Activated CD8-positive, alpha-beta memory T cell treated with anti-CD3 and anti-CD28 coated beads for 48 hours (primary cell): ENCODE results near the gene NTMT1.
A peak's percentile ranks its signal among the peaks of the same experiment; 100 is the strongest.
"Not testable (repeated sequence)": the region's sequence is repeated elsewhere in the genome, so short reads cannot be mapped to it uniquely, and the experiment has no call there.

ENCODE experiments used
- DNase-seq, 3 experiments: peaks; one replicate each; pipeline ENCODE4 v3.0.0-alpha.2; 2020; ENCODE audit warnings: low read depth in 2 of 3, low spot score in 2 of 3

NTMT1 gene

DNA sequence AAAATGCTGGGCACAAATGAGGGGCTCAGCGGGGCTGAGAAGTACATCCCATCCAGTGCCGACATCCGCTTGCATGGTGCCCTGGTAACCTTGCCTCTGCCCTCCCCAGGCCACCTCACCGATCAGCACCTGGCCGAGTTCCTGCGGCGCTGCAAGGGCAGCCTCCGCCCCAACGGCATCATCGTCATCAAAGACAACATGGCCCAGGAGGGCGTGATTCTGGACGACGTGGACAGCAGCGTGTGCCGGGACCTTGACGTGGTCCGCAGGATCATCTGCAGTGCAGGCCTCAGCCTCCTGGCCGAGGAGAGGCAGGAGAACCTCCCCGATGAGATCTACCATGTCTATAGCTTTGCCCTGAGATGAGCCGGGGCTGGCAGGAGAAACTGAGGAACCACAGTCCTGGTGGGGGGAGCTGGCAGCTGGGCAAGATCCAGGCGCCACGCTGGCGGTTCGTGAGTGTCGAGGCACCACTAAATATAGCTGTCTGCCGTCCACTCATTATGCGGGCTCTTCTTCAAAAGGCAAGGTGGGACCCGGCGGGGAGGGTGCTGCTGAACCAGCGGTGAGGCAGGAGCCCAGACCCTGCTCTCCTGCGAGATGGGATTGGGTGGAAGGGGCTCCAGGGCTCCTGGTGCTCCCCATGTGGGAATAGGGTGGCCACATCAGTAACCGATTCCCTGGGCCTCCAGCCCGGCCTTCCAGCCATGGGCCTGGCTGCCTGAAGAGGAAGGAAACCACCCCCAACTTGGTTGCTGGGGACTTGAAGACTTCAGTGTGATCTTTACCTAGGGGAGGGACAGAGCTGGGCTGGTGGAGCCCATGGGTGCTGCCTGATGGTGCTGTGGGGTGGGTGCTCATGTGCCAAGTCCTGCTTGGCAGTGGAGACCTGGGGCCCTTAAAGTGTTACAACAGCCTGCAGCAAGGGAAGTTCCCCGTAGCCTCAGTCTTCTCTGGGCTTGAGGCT lies 9.4 kb downstream of the NTMT1 start:
- no peak for DNase-seq

DNA sequence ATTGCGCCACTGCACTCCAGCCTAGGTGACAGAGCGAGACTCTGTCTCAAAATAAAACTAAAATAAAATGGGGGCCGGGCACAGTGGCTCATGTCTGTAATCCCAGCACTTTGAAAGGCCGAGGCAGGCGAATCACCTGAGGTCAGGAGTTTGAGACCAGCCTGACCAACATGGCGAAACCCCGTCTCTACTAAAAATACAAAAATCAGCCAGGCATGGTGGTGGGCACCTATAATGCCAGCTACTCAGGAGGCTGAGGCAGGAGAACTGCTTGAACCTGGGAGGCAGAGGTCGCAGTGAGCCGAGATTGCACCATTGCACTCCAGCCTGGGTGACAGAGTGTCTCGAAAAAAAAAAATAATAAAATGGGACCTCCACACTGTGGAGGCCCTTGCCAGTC lies 10.4 kb downstream of the NTMT1 start:
- DNase-seq: not testable (repeated sequence)

DNA sequence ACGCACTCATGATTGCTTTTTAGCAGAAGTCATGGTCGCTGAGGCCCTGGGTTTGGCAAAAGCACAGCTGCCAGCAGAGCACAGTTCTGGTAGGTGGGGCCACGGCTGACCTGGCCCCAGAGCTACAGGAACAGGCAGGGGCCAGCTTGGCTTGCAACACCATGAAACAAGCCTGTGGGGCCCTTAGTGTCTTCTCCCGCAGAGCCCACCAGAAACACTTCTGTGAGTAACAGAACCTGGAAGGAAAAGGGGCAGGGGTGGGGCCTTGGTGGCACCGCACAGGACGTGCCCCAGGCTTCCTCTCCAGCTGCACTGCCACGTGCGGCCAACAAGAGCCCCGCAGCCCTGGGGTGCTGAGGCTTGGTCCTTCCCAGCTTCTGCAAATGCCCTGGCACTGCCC lies 11.1 kb downstream of the NTMT1 start:
- DNase-seq: no peak

DNA sequence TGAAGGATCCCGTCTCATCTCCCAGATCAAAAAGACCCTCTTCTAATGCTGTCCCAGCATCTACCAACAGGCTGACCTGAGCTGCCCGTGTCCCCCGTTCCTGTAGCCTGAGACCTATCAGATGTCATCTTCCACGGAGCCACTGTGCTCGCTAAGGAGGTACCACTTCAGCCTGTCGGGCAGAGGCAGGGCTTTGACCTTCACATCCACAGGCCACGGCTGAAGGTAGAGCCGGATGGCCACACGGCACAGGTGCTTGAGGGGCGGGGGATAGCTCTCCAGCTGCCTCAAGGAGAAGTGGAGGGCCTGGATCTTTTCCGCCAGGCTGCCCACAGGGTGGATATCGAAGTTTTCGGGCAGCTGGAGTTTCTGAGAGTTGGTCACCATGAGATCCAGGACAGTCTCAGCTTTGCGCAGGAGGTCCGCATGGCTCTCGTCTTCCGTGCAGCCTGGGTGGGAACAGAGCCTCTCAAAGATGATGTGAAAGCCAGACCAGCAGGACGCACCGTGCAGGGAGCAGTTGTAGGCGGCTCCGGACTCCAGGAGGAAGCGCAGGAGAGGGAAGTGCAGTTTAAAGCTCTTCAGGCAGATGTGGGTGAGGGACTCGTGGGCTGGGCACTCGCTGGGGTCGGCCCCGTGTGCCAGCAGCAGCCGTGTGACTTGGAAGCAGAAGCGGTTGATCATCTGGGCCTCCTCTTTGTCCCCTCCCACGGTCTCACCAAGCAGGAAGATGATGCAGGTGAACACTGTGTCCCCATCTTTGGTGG lies 11.9 kb downstream of the NTMT1 start:
- DNase-seq: no peak

DNA sequence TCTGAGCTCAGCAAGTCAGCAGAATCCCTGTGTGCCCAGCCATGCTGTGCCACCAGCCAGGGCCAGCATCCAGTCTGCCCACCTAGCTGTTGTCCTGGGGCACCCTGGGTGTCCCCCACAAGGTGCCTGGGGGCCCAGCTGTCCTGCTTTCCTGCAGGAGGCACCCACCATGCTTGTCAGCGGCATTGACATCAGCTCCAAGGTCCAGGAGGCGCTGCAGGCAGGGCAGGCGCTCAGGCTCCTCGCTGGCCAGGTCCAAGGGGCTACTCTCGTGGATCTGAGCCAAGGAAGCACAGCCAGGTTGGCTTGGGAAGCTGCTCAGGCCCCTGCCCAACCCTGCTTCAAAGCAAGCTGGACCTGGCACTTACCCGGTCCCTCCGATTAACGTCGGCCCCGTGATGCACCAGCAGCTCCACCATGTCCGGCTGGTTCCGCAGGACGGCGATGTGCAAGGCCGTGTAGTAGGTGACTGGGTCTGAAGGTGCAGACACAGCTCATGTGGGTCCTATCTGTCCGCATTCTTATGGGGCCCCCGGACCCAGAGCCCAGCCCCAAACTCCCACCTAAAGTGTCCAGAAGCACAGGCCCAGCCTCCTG lies 13.2 kb downstream of the NTMT1 start:
- no peak for DNase-seq

DNA sequence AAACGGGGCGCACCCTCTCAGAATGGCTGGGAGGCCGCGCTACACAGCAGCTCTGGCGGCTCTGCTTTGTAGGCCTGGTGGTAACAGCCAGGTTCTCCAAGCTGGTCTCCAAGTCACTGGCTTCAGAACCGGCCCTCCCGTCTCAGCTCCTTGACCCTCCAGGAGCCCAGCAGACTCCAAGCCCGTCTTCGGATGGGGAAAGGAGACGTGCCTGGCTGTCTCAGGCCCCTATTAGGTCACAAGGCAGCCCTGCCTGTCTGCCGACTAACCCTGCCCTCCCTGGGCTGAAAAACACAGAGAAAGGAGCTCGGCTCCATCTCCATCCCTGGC lies 13.8 kb downstream of the NTMT1 start:
- no peak for DNase-seq

DNA sequence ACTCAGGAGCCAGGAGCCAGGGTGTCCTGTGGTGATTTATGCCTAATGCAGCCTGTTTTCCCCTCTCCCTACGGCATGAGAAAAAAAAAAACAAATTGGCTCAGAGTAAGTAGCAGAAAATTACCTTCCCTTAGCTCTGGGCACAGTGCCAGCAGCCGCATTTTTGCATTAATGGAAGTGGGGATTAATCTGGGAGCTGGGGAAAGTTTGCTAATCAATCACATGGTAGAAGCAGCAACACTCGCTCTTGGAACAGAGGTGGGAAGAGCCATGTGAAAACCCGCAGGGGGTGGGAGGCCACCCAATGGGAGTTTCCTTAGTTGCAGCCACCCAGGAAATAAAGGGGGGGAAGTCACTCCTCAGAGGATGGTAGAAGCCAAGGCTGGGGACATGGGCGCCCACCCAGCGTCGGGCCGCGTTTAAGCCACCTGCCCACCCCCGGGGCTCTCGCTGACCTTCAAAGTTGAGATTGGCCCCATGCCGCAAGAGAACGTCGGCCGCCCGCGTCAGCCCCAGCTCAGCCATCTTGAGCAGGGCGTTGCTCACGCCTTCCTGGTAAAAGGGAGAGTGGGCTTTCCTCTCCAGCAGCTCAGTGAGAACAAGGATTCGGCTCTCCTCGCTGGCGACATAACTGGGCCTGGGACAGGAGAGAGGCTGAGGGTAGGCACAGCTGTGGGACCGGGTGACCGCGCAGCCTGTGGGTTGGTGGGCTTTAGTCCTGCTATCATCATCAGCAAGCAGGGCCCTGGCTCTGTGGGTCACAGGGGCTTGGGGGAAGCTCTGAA lies 14.3 kb downstream of the NTMT1 start:
- DNase-seq: no peak

DNA sequence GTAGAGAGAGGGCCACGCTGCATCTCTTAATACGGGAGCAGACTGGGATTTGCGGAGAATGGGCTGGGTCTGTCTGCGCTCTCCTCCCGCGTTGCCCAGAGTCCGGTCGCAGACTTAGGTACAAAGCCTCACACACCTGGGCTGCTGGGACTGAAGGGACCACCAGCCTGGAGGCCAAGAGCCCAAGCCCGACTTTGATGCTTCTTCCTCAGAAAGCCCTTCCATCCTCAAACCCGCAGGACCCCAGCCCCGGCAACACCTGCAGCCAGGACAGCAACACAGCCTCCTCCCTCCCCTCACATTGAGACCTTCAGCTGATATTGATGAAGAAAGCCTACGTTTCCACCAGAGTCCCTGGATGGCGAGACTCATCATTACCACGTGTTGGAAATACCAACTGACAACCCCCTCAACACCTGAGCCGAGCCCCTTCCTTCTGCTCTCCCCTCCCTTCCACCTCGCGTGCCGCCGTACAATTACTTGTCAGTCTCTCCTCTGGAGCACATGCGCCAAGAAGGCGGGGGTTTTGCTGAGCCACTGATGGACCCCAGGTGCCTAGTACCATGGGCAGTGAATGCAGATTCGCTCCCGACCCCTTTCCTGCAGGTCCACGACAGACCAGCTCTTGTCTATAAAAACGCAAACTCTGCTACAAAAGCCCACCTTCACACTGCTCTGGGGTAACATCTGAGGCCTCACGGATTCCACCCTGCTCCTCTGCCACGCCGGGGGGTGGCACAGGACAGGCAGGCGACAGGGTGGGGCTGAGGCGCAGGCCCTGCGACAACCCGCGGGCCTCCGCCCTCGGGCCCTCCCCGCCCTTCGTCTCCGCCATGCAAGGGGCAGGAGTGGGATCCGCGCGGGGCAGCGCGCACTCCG lies 15.1 kb downstream of the NTMT1 start:
- no peak for DNase-seq

DNA sequence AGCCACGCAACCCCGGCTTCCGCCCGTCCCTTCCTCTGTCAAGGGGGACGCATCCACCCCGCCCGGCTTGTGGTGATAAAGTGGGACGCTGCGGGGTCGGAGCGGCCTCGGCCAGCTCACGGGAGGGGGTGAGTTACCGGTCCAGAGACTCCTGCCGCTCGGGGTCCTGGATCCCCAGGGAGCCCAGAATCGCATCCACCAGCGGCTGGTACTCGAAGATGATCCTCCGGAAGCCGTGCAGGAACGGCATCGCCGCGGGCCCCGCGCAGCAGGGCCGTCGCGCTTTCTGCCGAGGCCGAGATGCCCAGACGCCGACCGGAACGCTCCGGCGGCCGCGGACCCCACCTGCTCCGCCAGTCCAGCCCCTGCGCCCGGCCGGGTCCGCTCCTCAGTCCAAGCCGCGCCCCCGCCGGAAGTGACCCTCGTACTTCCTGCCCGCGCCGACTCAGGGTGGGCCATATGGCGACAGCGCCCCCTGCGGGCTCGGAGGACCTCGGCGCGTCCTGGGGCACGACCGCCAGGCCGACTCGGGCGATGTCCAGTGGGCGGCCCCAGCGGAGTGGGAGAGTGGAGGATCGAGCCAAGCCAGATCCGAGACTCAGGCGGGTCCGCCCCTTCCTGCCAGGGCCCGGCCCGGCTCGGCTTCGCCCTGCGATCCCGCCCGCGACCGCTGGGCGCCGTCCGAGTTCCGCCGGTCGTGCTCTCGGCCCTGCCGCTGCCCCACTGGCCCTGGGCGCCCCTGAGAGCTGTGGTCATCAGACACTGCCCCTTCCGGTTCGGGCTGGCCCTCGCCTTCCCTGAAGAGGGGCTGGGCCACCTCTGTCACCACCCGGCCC lies 16.0 kb downstream of the NTMT1 start, which contains the start of gene ASB6:
TSS of gene ASB6 (minus strand) at position 402 of the 836 bp plus-strand sequence. CDS start at position 250, 152 bp downstream.
- DNase-seq: peak; percentile 97 to 100 (median 100)

DNA sequence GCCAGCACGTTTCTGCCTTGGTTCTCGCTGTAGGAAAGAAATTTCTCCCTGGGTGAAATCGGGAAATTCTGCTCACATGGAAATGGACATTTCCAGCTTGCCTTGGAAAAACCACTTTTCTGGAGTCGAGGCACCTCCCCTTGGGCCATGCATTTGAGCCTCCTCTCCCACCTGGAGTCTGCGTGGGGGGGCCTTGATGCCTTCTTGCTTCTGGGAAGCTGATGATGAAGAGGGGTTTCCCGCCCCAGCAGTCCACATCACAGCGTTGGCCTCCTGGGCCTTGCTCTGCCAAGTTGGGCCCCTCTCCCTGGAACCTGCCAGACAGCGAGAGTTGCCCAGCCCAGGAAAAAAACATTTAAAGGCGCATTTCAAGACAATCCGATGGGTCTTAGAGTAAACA lies 17.7 kb downstream of the NTMT1 start:
- DNase-seq: no peak

DNA sequence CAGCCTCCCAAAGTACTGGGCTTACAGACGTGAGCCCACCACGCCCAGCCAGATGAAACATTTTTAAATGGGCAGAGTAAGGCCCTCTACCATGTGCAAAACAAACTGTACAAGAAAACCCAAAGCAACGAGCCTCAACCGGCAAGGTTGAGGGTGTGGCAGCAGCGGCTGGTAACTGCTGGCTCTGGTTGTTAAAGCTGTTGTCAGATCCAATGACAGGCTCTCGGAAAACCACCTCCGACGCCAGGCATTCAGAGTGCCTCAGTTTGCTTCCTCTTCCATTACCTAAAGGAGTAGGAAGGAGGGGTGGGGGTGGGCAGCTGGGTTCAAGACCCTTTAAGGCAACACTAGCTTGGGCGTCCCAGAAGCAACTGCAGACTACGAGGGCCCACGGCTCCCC lies 18.4 kb downstream of the NTMT1 start:
- DNase-seq: no peak

DNA sequence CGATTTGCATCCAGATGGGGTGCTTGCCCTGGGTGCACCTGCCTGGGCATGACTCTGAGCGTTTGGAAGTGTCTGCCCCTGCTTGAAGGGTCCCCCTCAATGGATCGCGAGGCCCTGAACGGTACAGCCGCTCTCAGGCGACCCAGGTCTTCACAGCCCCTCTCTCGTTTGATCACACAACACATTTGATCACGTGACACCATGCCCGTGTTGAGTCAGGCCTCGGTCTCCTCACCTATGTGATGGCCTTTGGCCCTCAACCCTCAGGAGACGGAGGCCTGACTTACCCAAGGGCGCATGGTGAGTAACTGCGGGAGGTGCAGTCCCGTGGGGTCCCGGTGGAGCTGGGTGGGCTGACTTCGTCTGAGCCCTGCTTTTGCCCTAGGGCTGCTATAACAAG lies 18.9 kb downstream of the NTMT1 start:
- no peak for DNase-seq

DNA sequence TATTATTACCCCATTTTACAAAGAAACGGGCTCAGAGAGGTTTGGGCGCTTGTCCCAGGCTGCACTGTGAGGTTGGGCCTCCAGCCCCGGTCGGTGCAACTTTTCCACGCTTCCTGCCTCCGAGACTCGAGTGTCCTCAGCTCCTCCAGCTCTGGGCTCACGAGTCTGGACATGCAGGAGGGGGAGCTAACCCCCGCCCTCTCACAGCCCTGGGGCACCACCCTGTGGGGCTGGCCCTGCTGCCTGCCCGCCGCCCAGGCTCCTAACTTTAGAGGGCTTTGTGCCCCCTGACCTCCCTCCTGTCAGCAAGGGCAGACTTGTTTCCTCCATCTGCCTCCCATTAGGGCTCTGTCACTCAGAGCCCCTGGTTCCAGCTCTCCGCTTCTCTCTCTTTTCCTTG lies 20.3 kb downstream of the NTMT1 start:
- no peak for DNase-seq

DNA sequence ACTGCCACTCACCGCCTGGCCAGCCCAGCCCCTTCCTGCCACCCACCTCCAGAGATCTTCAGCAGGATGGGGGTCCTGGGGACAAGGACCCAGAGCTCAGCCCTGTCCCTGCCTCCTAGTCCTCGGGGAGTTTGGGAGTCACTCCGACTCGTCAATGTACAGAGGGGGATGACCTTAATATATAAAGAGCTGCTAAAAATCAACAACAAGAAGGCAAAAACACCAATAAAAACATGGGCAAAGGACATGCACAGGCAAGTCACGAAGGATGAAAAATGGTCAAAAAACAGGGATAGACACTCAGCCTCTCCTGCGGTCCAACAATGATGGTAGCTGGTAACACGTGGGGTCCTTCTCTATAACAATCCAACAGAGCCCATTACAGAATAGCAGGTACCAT lies 20.7 kb downstream of the NTMT1 start:
- DNase-seq: no peak

DNA sequence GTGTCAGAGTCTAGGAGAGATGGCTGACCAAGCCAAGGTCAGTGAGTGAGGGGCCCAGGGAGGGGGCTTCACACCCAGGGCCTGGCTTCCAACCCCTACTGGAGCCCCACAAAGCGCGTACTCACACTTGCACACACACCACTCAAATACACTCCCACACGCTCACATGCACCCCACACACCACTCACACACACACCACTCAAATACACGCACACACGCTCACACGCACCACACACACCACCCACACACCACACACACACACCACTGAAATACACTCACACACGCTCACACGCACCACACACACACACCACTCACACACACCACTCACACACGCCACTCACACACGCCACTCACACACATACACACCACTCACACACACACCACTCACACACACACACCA lies 21.7 kb downstream of the NTMT1 start:
- no peak for DNase-seq

DNA sequence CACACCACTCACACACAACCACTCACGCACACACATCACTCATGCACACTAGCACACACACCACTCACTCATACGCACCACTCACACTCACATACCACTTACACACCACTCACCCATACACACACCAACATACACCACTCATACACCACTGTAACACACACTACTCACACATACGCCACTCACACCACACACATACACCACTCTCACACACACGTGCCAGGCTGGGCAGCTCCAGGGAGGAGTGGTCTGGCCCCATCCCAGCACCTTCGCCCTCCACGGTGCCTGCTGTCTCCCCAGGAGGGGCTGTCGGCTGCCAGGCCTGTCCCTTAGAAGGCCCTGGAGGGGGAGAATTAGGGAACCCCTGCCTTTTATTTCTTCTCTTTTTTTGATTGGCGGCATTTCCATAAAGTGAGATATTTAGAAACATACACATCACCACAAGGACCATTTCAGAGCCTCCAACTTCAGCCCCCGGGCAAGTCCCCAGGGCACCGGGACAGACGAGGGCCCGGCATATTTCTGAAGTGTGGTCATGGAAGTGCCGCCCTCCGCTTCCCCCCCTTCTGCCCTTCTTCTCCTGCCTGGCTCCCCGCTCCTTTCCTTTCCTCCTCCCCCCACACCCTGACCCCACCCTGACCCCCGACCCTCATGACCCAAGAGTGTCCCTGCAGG lies 22.3 kb downstream of the NTMT1 start:
- no peak for DNase-seq

DNA sequence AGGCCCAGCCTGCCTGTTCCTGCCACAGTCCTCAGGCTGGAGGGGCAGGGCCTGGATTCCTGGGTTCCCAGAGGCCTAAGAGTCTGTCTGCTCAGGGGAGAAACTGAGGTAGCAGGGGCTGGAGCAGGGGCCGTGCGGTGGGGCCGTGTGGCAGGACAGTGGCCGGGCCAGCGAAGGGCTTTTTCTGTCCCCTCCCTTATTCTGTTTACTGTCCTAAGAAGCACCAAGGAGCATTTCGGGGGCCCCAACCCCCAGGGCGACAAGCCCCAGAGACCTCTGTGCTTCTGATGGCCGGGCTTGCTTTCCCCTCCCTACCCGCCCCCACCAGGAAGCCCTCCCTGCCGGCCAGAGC lies 22.8 kb downstream of the NTMT1 start:
- DNase-seq: no peak

DNA sequence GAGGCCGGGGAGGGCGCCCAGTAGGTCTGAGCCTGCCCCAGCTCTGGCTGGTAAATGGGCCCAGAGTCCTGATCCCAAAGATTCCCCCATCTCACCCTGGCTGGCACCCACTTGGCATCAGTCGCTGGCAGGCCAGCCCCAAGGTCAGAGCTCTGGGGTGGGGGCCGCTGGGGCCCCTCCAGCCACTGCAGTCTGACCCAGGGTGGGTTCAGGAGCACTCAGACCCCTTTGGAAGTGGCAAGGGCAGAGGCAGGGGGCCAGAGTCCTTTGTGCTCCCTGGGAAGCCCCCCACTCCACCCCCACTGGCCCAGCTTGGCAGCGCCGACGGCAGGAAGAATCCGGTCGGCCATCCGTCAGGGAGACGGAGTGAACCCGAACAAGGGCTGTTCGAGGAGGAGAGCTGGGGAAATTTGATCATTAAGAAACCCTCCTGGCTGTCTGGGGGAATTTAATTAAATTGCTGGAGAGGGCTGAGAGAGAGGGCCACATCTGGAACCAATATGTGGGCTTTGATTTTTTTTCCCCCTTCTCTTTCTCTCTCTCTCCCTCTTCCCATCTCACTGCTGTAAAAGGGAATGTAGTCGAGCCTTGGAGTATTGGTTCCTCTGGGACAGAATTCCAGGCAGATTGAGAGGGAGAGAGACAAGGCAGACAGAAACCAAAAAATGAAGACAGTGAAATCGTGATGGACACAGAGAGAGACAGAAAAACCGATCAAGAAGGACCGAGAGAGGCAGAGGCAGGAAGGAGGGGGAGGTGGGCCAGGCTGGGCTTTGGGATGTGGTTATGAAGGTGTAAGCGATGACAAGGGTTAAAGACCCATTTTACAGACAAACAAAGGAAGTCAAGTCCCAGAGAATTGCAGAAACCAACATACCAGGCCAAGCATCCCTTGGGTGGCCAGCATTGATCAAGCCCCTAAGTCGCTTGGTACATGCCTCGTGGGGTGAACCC lies 24.0 kb downstream of the NTMT1 start:
- no peak for DNase-seq
